ENCODE data around the gene SLC17A4.

GRCh38 chr6:25748049-25748448 lies 6.5 kb upstream of the SLC17A4 start:
- TF ChIP-seq, protein P1, sequence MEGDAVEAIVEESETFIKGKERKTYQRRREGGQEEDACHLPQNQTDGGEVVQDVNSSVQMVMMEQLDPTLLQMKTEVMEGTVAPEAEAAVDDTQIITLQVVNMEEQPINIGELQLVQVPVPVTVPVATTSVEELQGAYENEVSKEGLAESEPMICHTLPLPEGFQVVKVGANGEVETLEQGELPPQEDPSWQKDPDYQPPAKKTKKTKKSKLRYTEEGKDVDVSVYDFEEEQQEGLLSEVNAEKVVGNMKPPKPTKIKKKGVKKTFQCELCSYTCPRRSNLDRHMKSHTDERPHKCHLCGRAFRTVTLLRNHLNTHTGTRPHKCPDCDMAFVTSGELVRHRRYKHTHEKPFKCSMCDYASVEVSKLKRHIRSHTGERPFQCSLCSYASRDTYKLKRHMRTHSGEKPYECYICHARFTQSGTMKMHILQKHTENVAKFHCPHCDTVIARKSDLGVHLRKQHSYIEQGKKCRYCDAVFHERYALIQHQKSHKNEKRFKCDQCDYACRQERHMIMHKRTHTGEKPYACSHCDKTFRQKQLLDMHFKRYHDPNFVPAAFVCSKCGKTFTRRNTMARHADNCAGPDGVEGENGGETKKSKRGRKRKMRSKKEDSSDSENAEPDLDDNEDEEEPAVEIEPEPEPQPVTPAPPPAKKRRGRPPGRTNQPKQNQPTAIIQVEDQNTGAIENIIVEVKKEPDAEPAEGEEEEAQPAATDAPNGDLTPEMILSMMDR (IDR thresholded peaks at IDR 0.05): no peak
- TF ChIP-seq POLR2A (IDR thresholded peaks at IDR 0.05): no peak

All from esophagus squamous epithelium (tissue), 4 donors.